Mesodermal cell (in vitro differentiated cells): Measurements from ENCODE around the gene TAP1.

ENCODE experiments used
- H3K27ac ChIP-seq: 2 replicates; pipeline ENCODE4 v1.7.0; 2013; ENCODE audit warnings: mild to moderate bottlenecking, low read depth, low read length, moderate library complexity; ENCODE audit not compliant: severe bottlenecking
- H3K36me3 ChIP-seq: 2 replicates; pipeline ENCODE4 v1.7.1; 2013; ENCODE audit warnings: mild to moderate bottlenecking, low read length, moderate library complexity; ENCODE audit not compliant: control insufficient read depth, insufficient read depth
- H3K4me1 ChIP-seq: one replicate; pipeline ENCODE4 v1.7.1; 2013; ENCODE audit warnings: mild to moderate bottlenecking, low read length; ENCODE audit not compliant: insufficient read depth, control insufficient read depth, poor library complexity, severe bottlenecking
- H3K4me3 ChIP-seq: 2 replicates; pipeline ENCODE4 v1.7.0; 2013; ENCODE audit warnings: low read length, control low read depth, mild to moderate bottlenecking; ENCODE audit not compliant: insufficient read depth, poor library complexity, severe bottlenecking; ENCODE audit errors: extremely low read depth
- H3K9me3 ChIP-seq: 2 replicates; pipeline ENCODE4 v1.7.1; 2013; ENCODE audit warnings: mild to moderate bottlenecking, low read length, moderate library complexity; ENCODE audit not compliant: control insufficient read depth
- WGBS, 2 experiments: methylation state at CpG; one replicate each; pipeline ENCODE4 v1.1.5; 2013; ENCODE audit warnings: missing lambda C conversion rate in 2 of 2; ENCODE audit not compliant: insufficient coverage in 2 of 2; 5-methylcytosine and 5-hydroxymethylcytosine counted together

TAP1 gene

GRCh38 chr6:32799740-32800139 lies 53.8 kb downstream of the TAP1 start:
- no peaks in the 10 kb centered on the region for H3K36me3 ChIP-seq
- H3K4me1 ChIP-seq = no peaks in the 10 kb centered on the region
- no peak overlapping the region for H3K27ac ChIP-seq
- H3K9me3 ChIP-seq = no peaks in the 10 kb centered on the region
- no peak overlapping the region for H3K4me3 ChIP-seq
- no CpG with 5 or more reads among the region's 3 CpGs for WGBS, 2 experiments

- H3K36me3 ChIP-seq = no peaks in the 10 kb centered on the region
- H3K27ac ChIP-seq = no peak overlapping the region
- H3K4me3 ChIP-seq = no peak overlapping the region
- H3K4me1 ChIP-seq = no peaks in the 10 kb centered on the region
- H3K9me3 ChIP-seq = no peaks in the 10 kb centered on the region
- 89 to 100% methylated on average over 2 to 3 of the region's 3 CpGs for WGBS, 2 experiments
Measured at GRCh38 chr6:32799168-32799567, 54.3 kb downstream of the TAP1 start.

- 27 to 28% methylated on average over 23 to 24 of the region's 30 CpGs for WGBS, 2 experiments
- Histone ChIP-seq H3K36me3 (no peaks in the 10 kb centered on the region), H3K4me3 (no peak overlapping the region), H3K4me1 (no peaks in the 10 kb centered on the region), H3K9me3 (no peaks in the 10 kb centered on the region), H3K27ac (no peak overlapping the region)
Measured at GRCh38 chr6:32796848-32797776, 56.4 kb downstream of the TAP1 start.
